Measurements from ENCODE around the gene TIMM9.
"Not testable (repeated sequence)": the region's sequence is repeated elsewhere in the genome, so short reads cannot be mapped to it uniquely, and the experiment has no call there.

Gene TIMM9

GRCh38 chr14:58398495-58398894 is 28.8 kb downstream of the TIMM9 start:
- DNase-seq (ENCODE audit: low read depth, low spot score), result no peak

DNA sequence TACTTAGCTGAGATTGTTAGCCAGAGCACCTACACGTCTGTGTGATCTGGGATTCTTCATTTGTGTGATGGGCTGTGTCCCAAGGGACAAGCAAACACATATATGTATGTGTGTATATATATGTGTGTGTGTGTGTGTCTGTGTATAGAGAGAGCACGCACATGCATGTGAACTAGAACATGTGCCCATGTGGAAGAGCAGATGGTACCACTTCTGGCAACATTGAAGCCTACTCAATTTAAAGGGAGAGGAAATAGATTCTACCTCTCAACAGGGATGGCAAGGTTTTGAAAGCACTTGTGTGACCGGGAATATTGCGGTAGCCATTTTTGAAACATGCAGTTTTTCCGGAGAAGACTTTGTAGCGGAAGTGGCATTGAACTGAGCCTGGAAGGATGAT is 30.2 kb downstream of the TIMM9 start:
- no peak for DNase-seq (ENCODE audit: low read depth, low spot score)

GRCh38 chr14:58395812-58396788 is 31.2 kb downstream of the TIMM9 start, which contains the start of gene TOMM20L:
Gene TOMM20L (plus strand): TSS chr14:58395930. CDS start chr14:58395958, 28 bp downstream.
- DNase-seq (ENCODE audit: low read depth, low spot score), result peak; percentile 15

GRCh38 chr14:58395562-58395811 is 31.8 kb downstream of the TIMM9 start:
- DNase-seq (ENCODE audit: low read depth, low spot score), result no peak

GRCh38 chr14:58390830-58391229 is 36.5 kb downstream of the TIMM9 start:
- no peak for DNase-seq (ENCODE audit: low read depth, low spot score)

- DNase-seq (ENCODE audit: low read depth, low spot score), result no peak
Observed at GRCh38 chr14:58376791-58377190, 50.5 kb downstream of the TIMM9 start.

GRCh38 chr14:58368956-58369355 is 58.4 kb downstream of the TIMM9 start:
- no peak for DNase-seq (ENCODE audit: low read depth, low spot score)

DNA sequence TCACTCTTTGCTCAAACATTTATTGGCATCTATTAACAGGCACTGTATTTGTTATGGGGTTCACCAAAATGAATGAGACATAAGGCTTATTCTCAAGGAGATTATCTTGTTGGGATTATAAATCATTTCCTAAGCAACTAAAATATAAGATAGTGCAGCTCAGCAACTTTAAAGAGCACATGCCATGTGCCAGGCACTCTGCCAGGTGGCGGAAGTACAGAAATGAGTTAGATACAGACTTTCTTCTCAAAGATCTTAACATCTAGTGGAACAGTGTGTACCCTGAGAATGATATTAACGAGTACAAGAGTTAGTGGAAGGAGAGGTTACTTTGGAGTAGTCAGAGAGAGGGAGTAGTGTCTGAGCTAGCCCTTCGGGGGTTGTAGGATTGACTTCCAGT is 60.0 kb downstream of the TIMM9 start:
- no peak for DNase-seq (ENCODE audit: low read depth, low spot score)

DNA sequence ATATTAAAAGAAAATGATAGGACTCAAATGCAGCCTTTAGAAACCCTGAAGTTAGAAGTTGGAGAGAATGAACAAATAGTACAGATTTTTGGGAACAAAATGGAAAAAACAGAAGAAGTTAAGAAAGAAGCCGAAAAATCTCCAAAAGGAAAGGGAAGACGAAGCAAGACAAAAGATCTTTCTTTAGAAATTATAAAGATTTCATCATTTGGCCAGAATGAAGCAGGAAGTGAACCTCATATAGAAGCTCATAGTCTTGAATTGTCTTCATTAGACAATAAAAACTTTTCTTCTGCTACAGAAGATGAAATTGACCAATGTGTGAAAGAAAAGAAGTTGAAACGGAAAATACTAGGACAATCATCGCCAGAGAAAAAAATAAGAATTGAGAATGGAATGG is 63.0 kb downstream of the TIMM9 start:
- no peak for DNase-seq (ENCODE audit: low read depth, low spot score)

- DNase-seq (ENCODE audit: low read depth, low spot score), result no peak
Observed at GRCh38 chr14:58362798-58363412, 64.4 kb downstream of the TIMM9 start.

DNA sequence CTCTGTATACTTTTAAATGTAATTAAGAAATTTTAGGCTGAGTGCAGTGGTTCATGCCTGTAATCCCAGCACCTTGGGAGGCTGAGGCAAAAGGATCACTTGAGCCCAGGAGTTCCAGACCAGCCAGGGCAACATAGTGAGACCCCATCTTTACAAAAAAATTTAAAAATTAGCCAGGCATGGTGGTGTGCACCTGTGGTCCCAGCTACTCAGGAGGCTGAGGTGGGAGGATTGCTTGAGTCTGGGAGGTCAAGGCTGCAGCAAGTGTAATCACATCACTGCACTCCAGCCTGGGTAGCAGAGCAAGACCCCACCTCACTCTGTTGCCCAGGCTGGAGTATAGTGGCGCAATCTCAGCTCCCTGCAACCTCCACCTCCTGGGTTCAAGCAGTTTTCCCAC is 65.1 kb downstream of the TIMM9 start:
- not testable (repeated sequence) for DNase-seq (ENCODE audit: low read depth, low spot score)
